SK-N-SH treated with all-trans-retinoic acid at 6 μM for 48 hours (cell line): ENCODE results near the gene GGTLC2.
"Not testable (repeated sequence)": the region's sequence is repeated elsewhere in the genome, so short reads cannot be mapped to it uniquely, and the experiment has no call there.

Source experiments
- ATAC-seq: fragments of 200-7000 bp; cut with Tn5 transposase; 3 replicates; pipeline ENCODE4 v1.9.1; 2020; ENCODE audit warnings: mild to moderate bottlenecking, moderate library complexity
- ARNTL ChIP-seq: fragments of 450-650 bp; formaldehyde crosslinking; IDR thresholded peaks from 2 replicates; pipeline ENCODE4 v1.5.0; 2020; ENCODE audit warnings: low read depth, mild to moderate bottlenecking, moderate library complexity, borderline replicate concordance
- BACH2 ChIP-seq: fragments of 250-450 bp; sonication (Bioruptor Pico); IDR thresholded peaks from 2 replicates; pipeline ENCODE4 v1.9.0; 2021; ENCODE audit warnings: mild to moderate bottlenecking, borderline replicate concordance
- CSDC2 ChIP-seq: fragments of 250-450 bp; sonication (Bioruptor Pico); IDR thresholded peaks from 2 replicates; pipeline ENCODE4 v1.5.0; 2020; ENCODE audit warnings: mild to moderate bottlenecking, moderate library complexity
- ESRRG ChIP-seq: fragments of 250-450 bp; sonication (Bioruptor Pico); IDR thresholded peaks from 2 replicates; pipeline ENCODE4 v1.6.1; 2021; ENCODE audit warnings: mild to moderate bottlenecking
- GLIS3 ChIP-seq: fragments of 250-450 bp; sonication (Bioruptor Pico); IDR thresholded peaks from 2 replicates; pipeline ENCODE4 v1.5.0; 2020; ENCODE audit warnings: mild to moderate bottlenecking, moderate library complexity
- ISL1 ChIP-seq: fragments of 250-450 bp; sonication (Bioruptor Pico); IDR thresholded peaks from 2 replicates; pipeline ENCODE4 v2.1.2; 2022; ENCODE audit warnings: mild to moderate bottlenecking, moderate library complexity
- PPARA ChIP-seq: fragments of 250-450 bp; sonication (Bioruptor Pico); IDR thresholded peaks from 2 replicates; pipeline ENCODE4 v1.5.0; 2020; ENCODE audit warnings: mild to moderate bottlenecking, borderline replicate concordance
- RARB ChIP-seq: fragments of 250-450 bp; sonication (Bioruptor Pico); IDR thresholded peaks from 2 replicates; pipeline ENCODE4 v1.8.0; 2021; ENCODE audit warnings: mild to moderate bottlenecking, moderate library complexity
- TCF4 ChIP-seq: fragments of 250-450 bp; sonication (Bioruptor Pico); IDR thresholded peaks from 2 replicates; pipeline ENCODE4 v1.8.0; 2021; ENCODE audit warnings: mild to moderate bottlenecking, moderate library complexity, borderline replicate concordance
- TOX ChIP-seq: fragments of 250-450 bp; sonication (Bioruptor Pico); IDR thresholded peaks from 2 replicates; pipeline ENCODE4 v1.8.0; 2021; ENCODE audit warnings: mild to moderate bottlenecking, moderate library complexity, borderline replicate concordance
- ZC3H10 ChIP-seq: fragments of 250-450 bp; sonication (Bioruptor Pico); IDR thresholded peaks from 2 replicates; pipeline ENCODE4 v1.5.1; 2021; ENCODE audit warnings: mild to moderate bottlenecking, moderate library complexity
- ZFP30 ChIP-seq: fragments of 450-650 bp; formaldehyde crosslinking; IDR thresholded peaks from 2 replicates; pipeline ENCODE4 v1.5.0; 2022; ENCODE audit warnings: mild to moderate bottlenecking, moderate library complexity
- ZNF565 ChIP-seq: fragments of 450-650 bp; formaldehyde crosslinking; conservative IDR thresholded peaks from 2 replicates; pipeline ENCODE4 v1.5.0; 2020; ENCODE audit warnings: low read depth, mild to moderate bottlenecking, moderate library complexity
- ZNF70 ChIP-seq: fragments of 450-650 bp; formaldehyde crosslinking; IDR thresholded peaks from 2 replicates; pipeline ENCODE4 v1.5.0; 2020; ENCODE audit warnings: mild to moderate bottlenecking, moderate library complexity
- ZNF8 ChIP-seq: fragments of 450-650 bp; formaldehyde crosslinking; IDR thresholded peaks from 2 replicates; pipeline ENCODE4 v1.5.0; 2020; ENCODE audit warnings: mild to moderate bottlenecking, moderate library complexity
- TF ChIP-seq, protein P1 (sequence below): fragments of 250-450 bp; sonication (Bioruptor Pico); IDR thresholded peaks from 2 replicates; pipeline ENCODE4 v1.5.1; 2020; ENCODE audit warnings: low read depth, mild to moderate bottlenecking, moderate library complexity
- TF ChIP-seq, protein P2 (sequence below): fragments of 250-450 bp; sonication (Bioruptor Pico); IDR thresholded peaks from 2 replicates; pipeline ENCODE4 v1.8.0; 2020; ENCODE audit warnings: mild to moderate bottlenecking, moderate library complexity, borderline replicate concordance
- TF ChIP-seq, protein P3 (sequence below): fragments of 250-450 bp; sonication (Bioruptor Pico); IDR thresholded peaks from 2 replicates; pipeline ENCODE4 v1.5.1; 2021; ENCODE audit warnings: mild to moderate bottlenecking, moderate library complexity
- TF ChIP-seq, protein P4 (sequence below): fragments of 250-450 bp; sonication (Bioruptor Pico); IDR thresholded peaks from 2 replicates; pipeline ENCODE4 v1.8.0; 2021; ENCODE audit warnings: low read depth, mild to moderate bottlenecking, moderate library complexity, borderline replicate concordance

GGTLC2 gene

DNA sequence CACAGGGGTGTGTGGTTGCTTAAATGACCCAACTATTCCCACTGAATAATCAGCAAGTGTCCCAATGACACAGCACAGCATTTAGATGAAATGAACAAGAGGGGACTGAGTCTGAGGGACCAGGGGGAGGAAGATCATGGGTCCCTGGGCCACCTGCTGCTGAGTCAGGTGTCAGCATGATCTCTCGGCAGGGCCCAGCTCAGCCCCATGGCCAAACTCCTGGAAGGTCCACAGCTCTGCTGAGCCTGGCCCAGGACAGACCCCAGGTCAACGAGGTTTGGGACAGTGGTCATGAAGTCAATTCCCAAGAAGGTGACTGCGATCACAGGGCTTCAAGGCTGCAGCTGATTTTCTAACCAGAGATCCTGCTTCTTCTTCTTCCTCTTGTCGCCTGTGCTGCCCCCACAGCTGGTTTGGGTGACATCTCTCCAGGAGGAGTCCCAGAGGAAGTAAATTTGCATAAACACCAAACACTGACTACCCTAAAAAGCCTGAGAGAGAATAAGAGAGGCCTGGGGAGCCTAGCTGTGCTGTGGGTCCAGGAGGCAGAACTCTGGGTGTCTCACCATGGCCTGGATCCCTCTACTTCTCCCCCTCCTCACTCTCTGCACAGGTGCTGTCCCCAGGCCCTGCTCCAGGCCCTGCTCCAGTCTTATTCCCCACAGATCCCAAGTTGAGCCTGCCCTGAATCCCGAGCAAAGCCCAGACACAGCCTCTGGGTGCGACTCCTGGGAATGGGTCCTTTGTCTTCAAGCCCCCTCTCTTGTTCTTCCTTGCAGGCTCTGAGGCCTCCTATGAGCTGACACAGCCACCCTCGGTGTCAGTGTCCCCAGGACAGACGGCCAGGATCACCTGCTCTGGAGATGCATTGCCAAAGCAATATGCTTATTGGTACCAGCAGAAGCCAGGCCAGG is 42.0 kb downstream of the GGTLC2 start:
- not testable (repeated sequence) for ATAC-seq

DNA sequence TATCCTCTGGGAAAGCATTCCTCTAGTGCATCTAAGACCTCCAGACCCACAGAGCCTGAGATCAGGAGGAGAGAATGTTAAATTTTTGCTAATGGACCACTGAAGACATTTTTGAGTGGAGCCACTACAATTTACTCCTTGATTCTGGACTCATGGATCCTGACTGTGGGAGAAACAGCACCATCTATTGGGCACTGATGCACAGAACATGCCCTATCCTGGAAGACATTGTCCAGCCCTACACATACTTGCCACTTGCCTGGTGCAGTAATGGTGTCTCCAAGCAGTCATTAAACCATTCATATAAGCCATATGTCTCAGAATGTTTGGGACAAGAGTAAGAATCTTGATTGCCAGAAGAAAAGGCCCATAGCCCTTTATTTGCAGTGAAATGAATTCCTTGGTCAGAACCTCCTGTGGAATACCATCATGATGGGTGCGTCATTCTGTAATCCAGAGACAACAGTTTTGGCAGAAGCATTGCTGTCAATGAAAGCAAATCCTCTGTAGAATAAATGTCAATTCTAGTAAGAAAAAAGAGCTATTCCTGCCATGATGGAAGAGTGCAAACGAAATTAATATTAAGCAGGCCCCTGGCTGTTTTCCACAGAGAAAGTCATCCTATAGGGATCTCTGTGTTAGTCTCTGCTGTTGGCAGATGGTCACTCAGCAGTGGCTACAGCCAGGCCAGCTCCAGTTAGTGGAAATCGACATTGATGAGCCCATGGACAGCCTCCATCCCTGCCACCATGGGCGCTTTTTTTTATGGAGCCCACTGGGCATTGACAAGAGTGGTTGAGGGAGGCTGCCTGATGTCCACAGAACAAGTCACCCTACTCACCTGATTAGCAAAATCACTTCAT is 43.5 kb downstream of the GGTLC2 start:
- ATAC-seq = peak; percentile 97
- TF ChIP-seq PPARA (CRISPR knock-in tag) (no peak), ZNF8 (CRISPR knock-in tag) (no peak), ZFP30 (CRISPR knock-in tag) (no peak), ARNTL (no peak), GLIS3 (CRISPR knock-in tag) (no peak), TCF4 (CRISPR knock-in tag) (no peak), TOX (CRISPR knock-in tag) (no peak), ZNF70 (CRISPR knock-in tag) (no peak), ZNF565 (CRISPR knock-in tag) (no peak), ISL1 (CRISPR knock-in tag) (no peak), BACH2 (CRISPR knock-in tag) (no peak), ESRRG (CRISPR knock-in tag) (no peak), ZC3H10 (CRISPR knock-in tag) (no peak)
- TF ChIP-seq, protein P1, sequence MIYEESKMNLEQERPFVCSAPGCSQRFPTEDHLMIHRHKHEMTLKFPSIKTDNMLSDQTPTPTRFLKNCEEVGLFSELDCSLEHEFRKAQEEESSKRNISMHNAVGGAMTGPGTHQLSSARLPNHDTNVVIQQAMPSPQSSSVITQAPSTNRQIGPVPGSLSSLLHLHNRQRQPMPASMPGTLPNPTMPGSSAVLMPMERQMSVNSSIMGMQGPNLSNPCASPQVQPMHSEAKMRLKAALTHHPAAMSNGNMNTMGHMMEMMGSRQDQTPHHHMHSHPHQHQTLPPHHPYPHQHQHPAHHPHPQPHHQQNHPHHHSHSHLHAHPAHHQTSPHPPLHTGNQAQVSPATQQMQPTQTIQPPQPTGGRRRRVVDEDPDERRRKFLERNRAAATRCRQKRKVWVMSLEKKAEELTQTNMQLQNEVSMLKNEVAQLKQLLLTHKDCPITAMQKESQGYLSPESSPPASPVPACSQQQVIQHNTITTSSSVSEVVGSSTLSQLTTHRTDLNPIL (CRISPR knock-in tag) = no peak
- TF ChIP-seq, protein P2, sequence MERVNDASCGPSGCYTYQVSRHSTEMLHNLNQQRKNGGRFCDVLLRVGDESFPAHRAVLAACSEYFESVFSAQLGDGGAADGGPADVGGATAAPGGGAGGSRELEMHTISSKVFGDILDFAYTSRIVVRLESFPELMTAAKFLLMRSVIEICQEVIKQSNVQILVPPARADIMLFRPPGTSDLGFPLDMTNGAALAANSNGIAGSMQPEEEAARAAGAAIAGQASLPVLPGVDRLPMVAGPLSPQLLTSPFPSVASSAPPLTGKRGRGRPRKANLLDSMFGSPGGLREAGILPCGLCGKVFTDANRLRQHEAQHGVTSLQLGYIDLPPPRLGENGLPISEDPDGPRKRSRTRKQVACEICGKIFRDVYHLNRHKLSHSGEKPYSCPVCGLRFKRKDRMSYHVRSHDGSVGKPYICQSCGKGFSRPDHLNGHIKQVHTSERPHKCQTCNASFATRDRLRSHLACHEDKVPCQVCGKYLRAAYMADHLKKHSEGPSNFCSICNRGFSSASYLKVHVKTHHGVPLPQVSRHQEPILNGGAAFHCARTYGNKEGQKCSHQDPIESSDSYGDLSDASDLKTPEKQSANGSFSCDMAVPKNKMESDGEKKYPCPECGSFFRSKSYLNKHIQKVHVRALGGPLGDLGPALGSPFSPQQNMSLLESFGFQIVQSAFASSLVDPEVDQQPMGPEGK (CRISPR knock-in tag) = no peak
- TF ChIP-seq, protein P3, sequence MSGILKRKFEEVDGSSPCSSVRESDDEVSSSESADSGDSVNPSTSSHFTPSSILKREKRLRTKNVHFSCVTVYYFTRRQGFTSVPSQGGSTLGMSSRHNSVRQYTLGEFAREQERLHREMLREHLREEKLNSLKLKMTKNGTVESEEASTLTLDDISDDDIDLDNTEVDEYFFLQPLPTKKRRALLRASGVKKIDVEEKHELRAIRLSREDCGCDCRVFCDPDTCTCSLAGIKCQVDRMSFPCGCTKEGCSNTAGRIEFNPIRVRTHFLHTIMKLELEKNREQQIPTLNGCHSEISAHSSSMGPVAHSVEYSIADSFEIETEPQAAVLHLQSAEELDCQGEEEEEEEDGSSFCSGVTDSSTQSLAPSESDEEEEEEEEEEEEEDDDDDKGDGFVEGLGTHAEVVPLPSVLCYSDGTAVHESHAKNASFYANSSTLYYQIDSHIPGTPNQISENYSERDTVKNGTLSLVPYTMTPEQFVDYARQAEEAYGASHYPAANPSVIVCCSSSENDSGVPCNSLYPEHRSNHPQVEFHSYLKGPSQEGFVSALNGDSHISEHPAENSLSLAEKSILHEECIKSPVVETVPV = no peak

DNA sequence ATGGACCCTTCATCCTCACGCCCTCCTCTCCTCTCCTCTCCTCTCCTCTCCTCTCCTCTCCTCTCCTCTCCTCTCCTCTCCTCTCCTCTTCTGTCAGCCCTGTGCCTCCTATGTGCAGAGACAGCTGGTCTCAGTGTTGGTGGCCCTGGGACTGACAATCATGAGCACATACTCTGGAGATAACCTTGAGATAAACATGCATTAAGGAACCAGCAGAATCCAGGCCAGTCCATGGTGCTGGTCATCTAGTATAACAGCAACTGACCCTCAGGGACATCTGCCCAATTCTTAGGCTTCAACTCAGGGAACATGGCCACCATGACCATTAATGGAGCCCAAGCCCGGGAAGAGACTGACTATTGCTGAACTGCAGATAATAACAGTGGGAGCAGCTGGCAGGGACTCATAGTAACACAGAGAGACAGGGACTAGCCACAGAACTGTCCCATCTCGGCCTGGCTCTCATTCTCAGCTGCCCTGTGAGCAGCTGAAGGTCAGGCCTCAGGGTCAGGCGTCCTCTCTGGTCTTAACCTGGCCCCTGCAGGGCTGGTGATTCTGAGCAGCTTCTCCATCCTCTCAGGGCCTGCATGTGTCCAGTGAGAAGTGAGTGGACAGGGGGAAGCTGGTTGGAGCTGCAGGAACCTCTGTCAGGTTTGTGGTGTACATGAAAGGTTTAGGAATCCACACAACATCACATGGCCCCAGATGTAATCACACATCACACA is 45.4 kb downstream of the GGTLC2 start:
- ATAC-seq = no peak
- TF ChIP-seq BACH2 (CRISPR knock-in tag) = no peak
- TF ChIP-seq RARB (CRISPR knock-in tag) = no peak
- TF ChIP-seq, protein P4, sequence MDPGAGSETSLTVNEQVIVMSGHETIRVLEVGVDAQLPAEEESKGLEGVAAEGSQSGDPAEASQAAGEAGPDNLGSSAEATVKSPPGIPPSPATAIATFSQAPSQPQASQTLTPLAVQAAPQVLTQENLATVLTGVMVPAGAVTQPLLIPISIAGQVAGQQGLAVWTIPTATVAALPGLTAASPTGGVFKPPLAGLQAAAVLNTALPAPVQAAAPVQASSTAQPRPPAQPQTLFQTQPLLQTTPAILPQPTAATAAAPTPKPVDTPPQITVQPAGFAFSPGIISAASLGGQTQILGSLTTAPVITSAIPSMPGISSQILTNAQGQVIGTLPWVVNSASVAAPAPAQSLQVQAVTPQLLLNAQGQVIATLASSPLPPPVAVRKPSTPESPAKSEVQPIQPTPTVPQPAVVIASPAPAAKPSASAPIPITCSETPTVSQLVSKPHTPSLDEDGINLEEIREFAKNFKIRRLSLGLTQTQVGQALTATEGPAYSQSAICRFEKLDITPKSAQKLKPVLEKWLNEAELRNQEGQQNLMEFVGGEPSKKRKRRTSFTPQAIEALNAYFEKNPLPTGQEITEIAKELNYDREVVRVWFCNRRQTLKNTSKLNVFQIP (CRISPR knock-in tag) = no peak
- TF ChIP-seq ZNF8 (CRISPR knock-in tag) = no peak
- TF ChIP-seq, protein P1 (CRISPR knock-in tag) = no peak
- no peak for TF ChIP-seq ARNTL
- TF ChIP-seq ZNF565 (CRISPR knock-in tag) = no peak
- no peak for TF ChIP-seq GLIS3 (CRISPR knock-in tag)
- TF ChIP-seq TCF4 (CRISPR knock-in tag) = no peak
- no peak for TF ChIP-seq ZC3H10 (CRISPR knock-in tag)
- TF ChIP-seq, protein P3 = no peak
- TF ChIP-seq CSDC2 (CRISPR knock-in tag) = no peak
- TF ChIP-seq PPARA (CRISPR knock-in tag) = no peak
- TF ChIP-seq, protein P2 (CRISPR knock-in tag) = no peak
- no peak for TF ChIP-seq ZFP30 (CRISPR knock-in tag)
